GM13976 (cell line): Measurements from ENCODE around the gene HBS1L.

Experiments
- DNase-seq: peaks from one replicate; pipeline ENCODE4 v3.0.0; 2012; ENCODE audit warnings: low spot score
- in situ Hi-C: fragments of 300-500 bp; cut with MboI; formaldehyde crosslinking; loops from one replicate; pipeline ENCODE4 v1.12.0; 2022; ENCODE audit warnings: low sequenced_read_pairs, mixed read lengths, inconsistent platforms; ENCODE audit not compliant: unreplicated experiment
- TF ChIP-seq, protein P1 (sequence below): IDR thresholded peaks from 2 replicates; pipeline ENCODE4 v1.5.1; 2012; ENCODE audit warnings: borderline replicate concordance, mild to moderate bottlenecking; ENCODE audit not compliant: insufficient read depth; ENCODE audit errors: extremely low read depth, missing control alignments, control extremely low read depth

The HBS1L gene

GRCh38 chr6:134930463-134930862 lies 124.2 kb downstream of the HBS1L start:
- TF ChIP-seq, protein P1, sequence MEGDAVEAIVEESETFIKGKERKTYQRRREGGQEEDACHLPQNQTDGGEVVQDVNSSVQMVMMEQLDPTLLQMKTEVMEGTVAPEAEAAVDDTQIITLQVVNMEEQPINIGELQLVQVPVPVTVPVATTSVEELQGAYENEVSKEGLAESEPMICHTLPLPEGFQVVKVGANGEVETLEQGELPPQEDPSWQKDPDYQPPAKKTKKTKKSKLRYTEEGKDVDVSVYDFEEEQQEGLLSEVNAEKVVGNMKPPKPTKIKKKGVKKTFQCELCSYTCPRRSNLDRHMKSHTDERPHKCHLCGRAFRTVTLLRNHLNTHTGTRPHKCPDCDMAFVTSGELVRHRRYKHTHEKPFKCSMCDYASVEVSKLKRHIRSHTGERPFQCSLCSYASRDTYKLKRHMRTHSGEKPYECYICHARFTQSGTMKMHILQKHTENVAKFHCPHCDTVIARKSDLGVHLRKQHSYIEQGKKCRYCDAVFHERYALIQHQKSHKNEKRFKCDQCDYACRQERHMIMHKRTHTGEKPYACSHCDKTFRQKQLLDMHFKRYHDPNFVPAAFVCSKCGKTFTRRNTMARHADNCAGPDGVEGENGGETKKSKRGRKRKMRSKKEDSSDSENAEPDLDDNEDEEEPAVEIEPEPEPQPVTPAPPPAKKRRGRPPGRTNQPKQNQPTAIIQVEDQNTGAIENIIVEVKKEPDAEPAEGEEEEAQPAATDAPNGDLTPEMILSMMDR: no peak

DNA sequence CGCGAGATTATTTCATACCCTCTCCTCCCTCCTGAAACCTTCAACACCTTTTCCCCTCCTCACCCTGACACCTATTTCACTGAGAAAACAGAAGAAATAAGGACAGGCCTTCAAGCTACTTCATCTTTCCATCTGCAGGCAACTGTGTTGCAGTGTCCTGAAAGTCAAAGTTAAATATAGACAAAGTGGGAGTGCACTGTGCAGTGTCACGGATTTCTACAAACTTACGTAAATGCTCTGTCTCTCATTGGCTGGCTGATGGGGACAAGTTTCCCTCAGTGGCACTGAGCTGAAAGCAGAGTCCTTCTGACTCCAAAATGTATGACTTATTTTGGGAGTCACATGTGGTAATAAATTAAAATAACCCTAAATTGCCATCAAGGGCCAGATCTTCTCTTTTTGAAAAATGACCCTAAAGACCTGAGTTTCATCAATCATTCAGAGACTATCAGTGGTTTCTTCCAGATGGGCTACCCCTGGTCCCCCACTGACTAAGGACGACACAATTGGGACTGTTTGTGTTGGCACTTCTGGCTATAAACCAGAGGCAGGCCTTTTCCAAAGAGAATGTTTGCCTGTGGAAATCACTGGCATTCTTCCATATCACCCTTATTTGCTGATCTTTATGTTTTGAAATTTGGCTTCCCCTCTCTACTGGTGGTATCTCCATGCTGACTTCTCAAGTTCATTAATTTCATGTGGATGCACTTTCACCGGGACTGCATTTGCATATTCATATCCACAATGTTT lies 126.3 kb downstream of the HBS1L start:
- in situ Hi-C loops: no loop called here
- DNase-seq: no peak
- TF ChIP-seq, protein P1: no peak

More at GRCh38 chr6:134930463-134930862, 124.2 kb downstream of the HBS1L start:
- in situ Hi-C loops: no loop called here
- DNase-seq: no peak

DNA sequence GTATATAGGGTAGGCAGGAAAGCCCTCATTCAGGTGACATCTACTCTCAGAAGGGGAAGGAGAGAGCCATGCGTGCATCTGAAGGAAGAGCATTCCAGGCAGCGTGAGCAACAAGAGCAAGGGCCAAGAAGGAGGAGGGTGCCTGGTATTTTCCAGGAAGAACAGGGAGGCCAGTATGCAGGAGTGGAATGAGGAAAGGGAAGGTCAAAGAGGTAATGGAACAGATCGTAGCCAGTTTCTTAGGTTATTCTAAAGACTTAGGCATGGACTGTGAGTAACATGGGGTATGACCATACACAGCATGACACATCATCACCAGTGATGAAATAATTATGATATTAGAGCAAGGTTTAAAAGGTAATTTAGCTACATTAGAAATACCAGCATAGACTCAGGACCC lies 128.8 kb downstream of the HBS1L start:
- TF ChIP-seq, protein P1: no peak
- in situ Hi-C loops: no loop called here
- DNase-seq: no peak

- in situ Hi-C loops: no loop called here
- TF ChIP-seq, protein P1: no peak
- DNase-seq: no peak
Measured at GRCh38 chr6:134921721-134922261, 132.8 kb downstream of the HBS1L start.

DNA sequence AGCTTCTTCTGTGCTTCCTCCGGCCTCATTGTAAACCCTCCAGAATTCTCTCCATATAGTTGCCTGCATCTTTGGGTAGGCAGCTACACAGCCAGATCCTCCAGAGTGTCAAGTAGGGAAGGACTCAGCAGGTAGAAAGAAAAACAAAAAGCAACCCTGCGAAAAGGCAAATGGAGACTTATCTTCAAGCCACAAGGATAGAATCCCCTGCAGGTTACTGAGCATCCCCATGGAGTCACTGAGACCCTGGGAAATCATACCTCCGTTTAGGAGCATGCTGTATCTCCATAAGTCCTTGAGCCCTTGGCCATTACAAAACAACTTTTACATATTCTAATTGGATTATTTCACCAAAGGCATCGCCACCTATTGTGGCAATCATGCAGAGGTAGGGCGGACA lies 133.3 kb downstream of the HBS1L start:
- no peak for DNase-seq
- TF ChIP-seq, protein P1: no peak
- in situ Hi-C loops: no loop called here

DNA sequence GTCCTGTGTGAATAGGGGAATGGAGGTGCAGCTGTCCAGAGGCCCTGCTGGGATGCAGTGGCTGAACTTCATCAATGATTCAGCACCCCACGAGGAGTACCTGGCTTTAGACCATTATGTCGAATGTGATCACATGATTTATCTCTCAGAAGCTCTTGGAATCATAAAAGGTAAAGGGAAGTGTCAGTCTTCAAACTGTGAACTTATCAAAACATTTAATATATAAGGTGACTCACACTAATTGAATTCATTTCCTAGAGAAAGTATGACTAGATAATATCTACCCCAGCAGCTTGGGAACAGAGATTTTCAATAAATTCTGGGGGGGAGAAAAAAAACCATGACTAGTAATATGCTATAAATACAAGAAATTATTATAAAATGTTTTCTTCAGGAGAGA lies 134.2 kb downstream of the HBS1L start:
- in situ Hi-C loops: no loop called here
- DNase-seq: no peak
- TF ChIP-seq, protein P1: no peak
